GM12878 (cell line): ENCODE measurements around the gene NUDCD2. TPM values are rescaled to one million over a fixed set of nuclear protein-coding genes. Genes with fewer than 3 reads are reported as not detected.

Source experiments
- KAT2A ChIP-seq: conservative IDR thresholded peaks from 2 replicates; pipeline ENCODE4 v1.6.1; 2011; ENCODE audit warnings: low read depth, low read length; ENCODE audit not compliant: control insufficient read depth
- MLLT1 ChIP-seq: fragments of 450-650 bp; IDR thresholded peaks from 2 replicates; pipeline ENCODE4 v1.6.1; 2016; ENCODE audit warnings: mild to moderate bottlenecking
- NR2C1 ChIP-seq: fragments of 450-650 bp; IDR thresholded peaks from 2 replicates; pipeline ENCODE4 v1.6.1; 2017; ENCODE audit warnings: antibody characterized with exemption, mild to moderate bottlenecking, moderate library complexity
- RB1 ChIP-seq: fragments of 450-650 bp; formaldehyde crosslinking; IDR thresholded peaks from 2 replicates; pipeline ENCODE4 v1.6.1; 2017; ENCODE audit warnings: mild to moderate bottlenecking, borderline replicate concordance
- SMC3 ChIP-seq: IDR thresholded peaks from 2 replicates; pipeline ENCODE4 v1.6.1; 2011; ENCODE audit warnings: low read length, improper control_type of control experiment, borderline replicate concordance
- SPI1 ChIP-seq: IDR thresholded peaks from 2 replicates; pipeline ENCODE4 v1.6.1; 2011; ENCODE audit warnings: low read depth, mild to moderate bottlenecking, low read length, moderate library complexity, borderline replicate concordance; ENCODE audit not compliant: insufficient read depth
- TAF1 ChIP-seq: IDR thresholded peaks from 2 replicates; pipeline ENCODE4 v1.6.1; 2011; ENCODE audit warnings: mild to moderate bottlenecking, low read depth, low read length, borderline replicate concordance
- YBX1 ChIP-seq: fragments of 450-650 bp; IDR thresholded peaks from 2 replicates; pipeline ENCODE4 v1.6.1; 2016; ENCODE audit warnings: antibody characterized with exemption
- ZNF687 ChIP-seq: fragments of 450-650 bp; IDR thresholded peaks from 2 replicates; pipeline ENCODE4 v1.6.1; 2017; ENCODE audit warnings: mild to moderate bottlenecking, moderate library complexity
- polyA plus RNA-seq, 11 experiments: library from polyadenylated mRNA; depleted of rRNA in 4 of 11; unstranded in 6 of 11; stranded (reverse) in 5 of 11; fragments of >200 nt; fragmentation: Nextera tagmentation in 4 of 11; fragmentation: Illumina TruSeq in 1 of 11; extraction: Ambion mirVana in 4 of 11; extraction: Trizol in 1 of 11; gene quantifications; 1 replicate in 1 of 11; 2 replicates in 10 of 11; pipeline versions ENCODE4 v1.2.1 to v1.2.3, GENCODE V29; 2011 to 2016; ENCODE audit warnings: inconsistent platforms in 2 of 11, missing spikeins in 2 of 11, low read depth in 1 of 11
- total RNA-seq, 4 experiments: library from RNA; depleted of rRNA in 3 of 4; stranded (reverse); fragments of >200 nt in 3 of 4; fragmentation: Illumina TruSeq in 1 of 4; extraction: Trizol in 1 of 4; gene quantifications; 2 replicates each; pipeline versions ENCODE4 v1.2.1 to v1.2.3, GENCODE V29; 2013 to 2021
- TF ChIP-seq, protein P1 (sequence below): fragments of 450-650 bp; IDR thresholded peaks from 2 replicates; pipeline ENCODE4 v1.6.1; 2017; ENCODE audit warnings: borderline replicate concordance

NUDCD2 gene
- total and polyA plus RNA-seq, 10 of the 15 experiments (the other 5 are each of a cell fraction or from before 2014, with no cell fraction given), result 9.1 to 133 (median 24.6) TPM

DNA sequence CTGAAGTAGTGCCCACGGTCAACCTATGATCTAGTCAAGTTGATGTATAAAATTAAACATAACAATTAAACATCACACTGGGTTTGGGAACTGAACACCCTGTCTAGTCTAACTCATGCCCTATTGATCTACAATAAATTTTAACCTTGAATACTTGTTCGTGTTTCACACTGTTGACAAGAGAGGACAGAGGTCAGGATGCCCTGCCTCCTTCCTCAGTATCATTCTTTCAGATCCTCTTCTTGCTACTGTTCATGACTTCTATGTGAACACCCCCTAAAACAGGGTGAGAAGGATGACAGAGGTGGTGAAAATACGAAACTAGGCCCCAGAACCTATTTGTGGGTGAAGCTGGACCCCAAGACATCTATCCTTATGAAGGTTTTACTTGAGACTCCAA lies 37.4 kb upstream of the NUDCD2 start (continued):
- TF ChIP-seq MLLT1, result no peak
- TF ChIP-seq KAT2A, result no peak
- no peak for TF ChIP-seq SMC3
- no peak for TF ChIP-seq TAF1
- peak; percentile 25; the same call in 1 of the 2 replicates for TF ChIP-seq SPI1
- TF ChIP-seq YBX1, result no peak
- peak; percentile 35; the same call in 1 of the 2 replicates for TF ChIP-seq ZNF687
- peak; percentile 35; the same call in 1 of the 2 replicates for TF ChIP-seq NR2C1
- TF ChIP-seq, protein P1, sequence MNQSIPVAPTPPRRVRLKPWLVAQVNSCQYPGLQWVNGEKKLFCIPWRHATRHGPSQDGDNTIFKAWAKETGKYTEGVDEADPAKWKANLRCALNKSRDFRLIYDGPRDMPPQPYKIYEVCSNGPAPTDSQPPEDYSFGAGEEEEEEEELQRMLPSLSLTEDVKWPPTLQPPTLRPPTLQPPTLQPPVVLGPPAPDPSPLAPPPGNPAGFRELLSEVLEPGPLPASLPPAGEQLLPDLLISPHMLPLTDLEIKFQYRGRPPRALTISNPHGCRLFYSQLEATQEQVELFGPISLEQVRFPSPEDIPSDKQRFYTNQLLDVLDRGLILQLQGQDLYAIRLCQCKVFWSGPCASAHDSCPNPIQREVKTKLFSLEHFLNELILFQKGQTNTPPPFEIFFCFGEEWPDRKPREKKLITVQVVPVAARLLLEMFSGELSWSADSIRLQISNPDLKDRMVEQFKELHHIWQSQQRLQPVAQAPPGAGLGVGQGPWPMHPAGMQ, result no peak
- TF ChIP-seq RB1, result no peak
- TF ChIP-seq, all 136 proteins: peak for 4
